Stimulated activated CD4-positive, alpha-beta T cell treated with anti-CD3 and anti-CD28 coated beads, TNF-alpha, amount 100 ng/mL, for 48 hours (primary cell): ENCODE data around the gene GIGYF2.
A peak's percentile ranks its signal among the peaks of the same experiment; 100 is the strongest.
"Not testable (repeated sequence)": the region's sequence is repeated elsewhere in the genome, so short reads cannot be mapped to it uniquely, and the experiment has no call there.

Experiments
- DNase-seq, 3 donors: peaks; one replicate each; pipeline ENCODE4 v3.0.0-alpha.2; 2020; ENCODE audit warnings: low read depth in 3 of 3

GIGYF2 gene

GRCh38 chr2:232892221-232892620 lies 195.1 kb downstream of the GIGYF2 start:
- no peak for DNase-seq

- no peak for DNase-seq
Observed at GRCh38 chr2:232892843-232893242, 195.7 kb downstream of the GIGYF2 start.

- no peak for DNase-seq
Observed at GRCh38 chr2:232893834-232894233, 196.7 kb downstream of the GIGYF2 start.

- no peak for DNase-seq
Observed at GRCh38 chr2:232894251-232894650, 197.1 kb downstream of the GIGYF2 start.

- no peak for DNase-seq
Observed at GRCh38 chr2:232894746-232895145, 197.6 kb downstream of the GIGYF2 start.

- no peak for DNase-seq
Observed at GRCh38 chr2:232896111-232896510, 199.0 kb downstream of the GIGYF2 start.

GRCh38 chr2:232896720-232897597 lies 199.8 kb downstream of the GIGYF2 start:
- DNase-seq, result no peak

GRCh38 chr2:232897598-232898408 lies 200.7 kb downstream of the GIGYF2 start:
- peak; percentile 39 to 71 (median 44) for DNase-seq

- DNase-seq, result no peak
Observed at GRCh38 chr2:232898592-232899543, 201.7 kb downstream of the GIGYF2 start.

- no peak for DNase-seq
Observed at GRCh38 chr2:232900811-232901735, 203.9 kb downstream of the GIGYF2 start.

- peak; percentile 27 to 63 (median 44) for DNase-seq
Observed at GRCh38 chr2:232901736-232902578, 204.8 kb downstream of the GIGYF2 start.

- DNase-seq, result no peak
Observed at GRCh38 chr2:232903989-232904388, 206.9 kb downstream of the GIGYF2 start.

- not testable (repeated sequence) for DNase-seq
Observed at GRCh38 chr2:232906867-232907717, 210.0 kb downstream of the GIGYF2 start.

- DNase-seq, result not testable (repeated sequence)
Observed at GRCh38 chr2:232907718-232908085, 210.6 kb downstream of the GIGYF2 start.

- DNase-seq, result no peak
Observed at GRCh38 chr2:232908695-232909094, 211.6 kb downstream of the GIGYF2 start.
